H1 (cell line): Measurements from ENCODE around the gene LYZL4.

Experiments
- BCL11A ChIP-seq, 2 experiments: IDR thresholded peaks; one replicate each; pipeline ENCODE4 v1.6.1; 2011; ENCODE audit warnings: low read depth in 2 of 2, low read length in 2 of 2, mild to moderate bottlenecking in 2 of 2
- EGR1 ChIP-seq: IDR thresholded peaks from 2 replicates; pipeline ENCODE4 v1.6.1; 2011; ENCODE audit warnings: low read depth, low read length, borderline replicate concordance
- GABPA ChIP-seq: IDR thresholded peaks from 2 replicates; pipeline ENCODE4 v1.6.1; 2011; ENCODE audit warnings: mild to moderate bottlenecking, low read length, moderate library complexity, borderline replicate concordance; ENCODE audit not compliant: insufficient read depth
- KDM1A ChIP-seq: fragments of 200-600, 300-600 bp; sonication (generic); IDR thresholded peaks from 2 replicates; pipeline ENCODE4 v1.7.1; 2016; ENCODE audit warnings: mild to moderate bottlenecking, low read length, borderline replicate concordance
- POLR2A ChIP-seq, 2 experiments: IDR thresholded peaks; 1 replicate in 1 of 2; 2 replicates in 1 of 2; pipeline ENCODE4 v1.6.1; 2011; ENCODE audit warnings: low read depth in 2 of 2, low read length in 2 of 2, mild to moderate bottlenecking in 2 of 2; ENCODE audit errors: control extremely low read depth in 1 of 2
- POLR2AphosphoS5 ChIP-seq: IDR thresholded peaks from 2 replicates; pipeline ENCODE4 v1.6.1; 2011; ENCODE audit warnings: low read depth, low read length
- RAD21 ChIP-seq, 2 experiments: IDR thresholded peaks in 1 of 2; conservative IDR thresholded peaks in 1 of 2; 2 replicates each; pipeline ENCODE4 v1.6.1; 2011; ENCODE audit warnings: low read depth in 2 of 2, low read length in 2 of 2, improper control_type of control experiment in 1 of 2, inconsistent platforms in 1 of 2, mild to moderate bottlenecking in 1 of 2, moderate library complexity in 1 of 2
- SUZ12 ChIP-seq: fragments of 200-600 bp; sonication (generic); IDR thresholded peaks from 2 replicates; pipeline ENCODE4 v1.6.1; 2012; ENCODE audit warnings: mild to moderate bottlenecking, inconsistent platforms, low read length, moderate library complexity, mixed read lengths
- TEAD4 ChIP-seq: IDR thresholded peaks from 2 replicates; pipeline ENCODE4 v1.6.1; 2012; ENCODE audit warnings: low read depth, low read length, inconsistent platforms, mixed read lengths
- TF ChIP-seq, protein P1 (sequence below), 3 experiments: IDR thresholded peaks; 1 replicate in 2 of 3; 2 replicates in 1 of 3; pipeline versions ENCODE4 v1.5.1 to v1.6.1; 2011; ENCODE audit warnings: low read length in 3 of 3, mild to moderate bottlenecking in 3 of 3, inconsistent platforms in 2 of 3, low read depth in 1 of 3, moderate library complexity in 1 of 3; ENCODE audit not compliant: insufficient read depth in 1 of 3; ENCODE audit errors: control extremely low read depth in 1 of 3

DNA sequence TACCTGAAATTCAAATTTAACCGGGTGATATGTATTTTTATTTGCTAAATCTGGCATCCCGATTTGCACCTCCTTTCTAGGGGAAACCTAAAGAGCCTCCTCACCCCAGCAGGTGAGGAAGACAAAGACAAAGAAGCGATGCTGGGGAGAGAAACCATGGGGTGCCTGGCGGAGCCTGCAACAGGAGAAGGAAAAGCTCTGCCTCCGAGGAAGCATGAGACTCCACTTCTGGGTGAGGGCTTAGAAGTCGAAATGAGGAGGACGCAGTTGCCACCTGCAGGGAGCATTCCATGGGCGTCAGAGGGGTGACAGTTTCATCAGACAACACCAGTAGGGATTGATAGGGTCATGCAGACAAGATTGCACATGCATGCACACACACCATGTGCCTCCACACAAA lies 30.5 kb upstream of the LYZL4 start:
- TF ChIP-seq RAD21 (IDR thresholded peaks at IDR 0.05 in 1 of 2, conservative IDR thresholded peaks at IDR 0.05 in 1 of 2; ENCODE audit: low read depth in 2 of 2, low read length in 2 of 2) (no peak; a peak in 1 of 4 replicates), POLR2AphosphoS5 (no peak), POLR2A (IDR thresholded peaks at IDR 0.05; ENCODE audit: control extremely low read depth in 1 of 2, low read depth in 2 of 2, low read length in 2 of 2) (no peak), BCL11A (IDR thresholded peaks at IDR 0.05; ENCODE audit: low read depth in 2 of 2, low read length in 2 of 2) (no peak), TEAD4 (no peak), EGR1 (no peak), KDM1A (no peak), GABPA (no peak), SUZ12 (no peak)
- TF ChIP-seq, protein P1, sequence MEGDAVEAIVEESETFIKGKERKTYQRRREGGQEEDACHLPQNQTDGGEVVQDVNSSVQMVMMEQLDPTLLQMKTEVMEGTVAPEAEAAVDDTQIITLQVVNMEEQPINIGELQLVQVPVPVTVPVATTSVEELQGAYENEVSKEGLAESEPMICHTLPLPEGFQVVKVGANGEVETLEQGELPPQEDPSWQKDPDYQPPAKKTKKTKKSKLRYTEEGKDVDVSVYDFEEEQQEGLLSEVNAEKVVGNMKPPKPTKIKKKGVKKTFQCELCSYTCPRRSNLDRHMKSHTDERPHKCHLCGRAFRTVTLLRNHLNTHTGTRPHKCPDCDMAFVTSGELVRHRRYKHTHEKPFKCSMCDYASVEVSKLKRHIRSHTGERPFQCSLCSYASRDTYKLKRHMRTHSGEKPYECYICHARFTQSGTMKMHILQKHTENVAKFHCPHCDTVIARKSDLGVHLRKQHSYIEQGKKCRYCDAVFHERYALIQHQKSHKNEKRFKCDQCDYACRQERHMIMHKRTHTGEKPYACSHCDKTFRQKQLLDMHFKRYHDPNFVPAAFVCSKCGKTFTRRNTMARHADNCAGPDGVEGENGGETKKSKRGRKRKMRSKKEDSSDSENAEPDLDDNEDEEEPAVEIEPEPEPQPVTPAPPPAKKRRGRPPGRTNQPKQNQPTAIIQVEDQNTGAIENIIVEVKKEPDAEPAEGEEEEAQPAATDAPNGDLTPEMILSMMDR (IDR thresholded peaks at IDR 0.05; ENCODE audit: control extremely low read depth in 1 of 3, insufficient read depth in 1 of 3, low read depth in 1 of 3, low read length in 3 of 3): no peak
